NCI-H187 treated with DMSO at 0.1 percent for 48 hours (cell line): Measurements from ENCODE around the gene OXSR1.
"Not testable (repeated sequence)": the region's sequence is repeated elsewhere in the genome, so short reads cannot be mapped to it uniquely, and the experiment has no call there.

ENCODE experiments used
- DNase-seq: peaks from one replicate; lab custom pipeline; 2025; lab: John Stamatoyannopoulos, UW

Gene OXSR1

DNA sequence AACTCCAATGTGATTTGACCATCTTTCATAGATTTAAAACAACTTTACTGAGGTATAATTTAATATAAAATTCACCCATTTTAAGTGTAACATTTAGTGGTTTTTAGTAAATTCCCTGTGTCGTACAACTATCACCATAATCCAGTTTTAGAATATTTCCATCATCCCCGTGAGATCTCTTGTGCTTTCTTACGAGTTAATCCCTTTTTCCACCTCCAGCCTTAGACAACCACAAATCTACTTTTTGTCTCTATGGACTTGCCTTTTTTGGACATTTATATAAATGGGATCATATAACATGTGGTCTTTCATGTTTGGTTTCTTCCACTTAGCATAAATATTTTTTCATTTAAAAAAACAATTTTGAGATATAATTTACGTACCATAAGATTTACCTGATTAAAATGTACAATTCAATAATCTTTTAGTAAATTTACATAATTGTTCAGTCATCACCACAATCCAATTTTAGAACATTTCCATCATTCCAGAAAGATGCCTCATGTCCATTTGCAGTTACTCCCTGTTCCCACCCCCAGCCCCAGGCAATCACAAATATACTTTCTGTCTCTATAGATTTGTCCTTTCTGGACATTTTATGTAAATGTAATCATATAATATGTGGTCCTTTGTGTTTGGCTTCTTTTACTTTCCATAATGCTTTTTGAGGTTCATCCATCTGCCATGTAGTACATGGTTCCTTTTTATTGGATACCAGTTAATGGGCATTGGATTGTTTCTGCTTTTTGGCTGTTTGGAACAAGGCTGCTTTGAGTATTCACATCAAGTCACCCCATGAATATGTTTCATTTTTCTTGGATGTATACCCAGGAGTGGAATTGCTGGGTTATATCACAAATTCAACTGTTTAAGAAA, 3.1 kb downstream of the OXSR1 start:
- no peak for DNase-seq

GRCh38 chr3:38169027-38169317, 3.6 kb downstream of the OXSR1 start:
- DNase-seq, result no peak

DNA sequence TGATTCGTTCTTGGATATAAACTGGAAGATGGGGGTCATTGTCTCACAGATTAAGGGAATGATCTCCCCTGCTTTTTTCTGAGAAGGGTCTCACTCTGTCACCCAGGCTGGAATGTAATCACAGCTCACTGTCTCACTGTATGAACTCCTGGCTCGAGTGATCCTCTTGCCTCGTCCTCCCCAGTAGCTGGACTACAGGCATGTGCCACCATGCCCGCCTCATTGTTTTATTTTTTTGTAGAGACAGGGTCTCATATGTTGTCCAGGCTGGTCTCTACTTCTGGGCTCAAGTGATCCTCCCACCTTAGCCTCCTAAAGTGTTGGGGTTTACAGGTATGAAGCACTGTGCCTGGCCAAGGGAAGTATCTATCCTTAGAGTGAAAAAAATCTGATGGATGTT, 5.4 kb downstream of the OXSR1 start:
- DNase-seq, result no peak

- no peak for DNase-seq
Measured at GRCh38 chr3:38171622-38172021, 6.3 kb downstream of the OXSR1 start.

- no peak for DNase-seq
Measured at GRCh38 chr3:38173834-38174418, 8.6 kb downstream of the OXSR1 start.

DNA sequence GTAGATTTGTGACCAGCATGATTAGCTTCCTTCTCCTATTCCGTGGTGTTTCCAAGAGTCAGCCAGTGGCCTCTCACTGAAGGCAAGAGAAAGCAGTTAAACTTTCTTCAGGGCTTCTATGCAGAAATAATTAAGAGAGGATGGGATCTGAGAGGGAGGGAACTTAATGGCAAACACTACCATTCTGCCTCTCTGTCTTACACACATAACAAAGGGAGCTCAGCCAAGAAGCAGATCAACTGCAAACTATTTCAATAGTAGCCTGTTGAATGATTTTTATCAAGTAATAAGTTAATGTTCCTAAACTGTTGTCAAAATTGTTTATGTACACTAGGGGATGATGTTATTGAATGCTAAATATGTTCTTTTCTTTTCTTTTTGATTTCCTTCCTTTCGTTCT, 11.8 kb downstream of the OXSR1 start:
- DNase-seq, result no peak

GRCh38 chr3:38186781-38187180, 21.4 kb downstream of the OXSR1 start:
- no peak for DNase-seq

DNA sequence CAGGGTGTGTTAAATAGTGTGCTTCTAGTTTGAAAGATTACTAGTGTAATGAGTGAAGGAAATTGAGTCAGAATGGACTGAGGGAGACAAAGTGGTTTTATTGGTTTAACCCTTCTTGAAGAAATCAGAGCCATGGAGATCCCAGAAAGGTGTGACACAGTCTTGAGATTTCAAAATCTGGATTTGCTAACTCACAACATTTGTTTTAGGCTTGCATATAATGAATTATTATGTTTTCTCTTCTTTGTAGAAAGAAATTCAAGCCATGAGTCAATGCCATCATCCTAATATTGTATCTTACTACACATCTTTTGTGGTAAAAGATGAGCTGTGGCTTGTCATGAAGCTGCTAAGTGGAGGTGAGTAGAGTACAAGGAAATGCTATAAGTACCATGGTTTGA, 25.1 kb downstream of the OXSR1 start:
- DNase-seq, result no peak

DNA sequence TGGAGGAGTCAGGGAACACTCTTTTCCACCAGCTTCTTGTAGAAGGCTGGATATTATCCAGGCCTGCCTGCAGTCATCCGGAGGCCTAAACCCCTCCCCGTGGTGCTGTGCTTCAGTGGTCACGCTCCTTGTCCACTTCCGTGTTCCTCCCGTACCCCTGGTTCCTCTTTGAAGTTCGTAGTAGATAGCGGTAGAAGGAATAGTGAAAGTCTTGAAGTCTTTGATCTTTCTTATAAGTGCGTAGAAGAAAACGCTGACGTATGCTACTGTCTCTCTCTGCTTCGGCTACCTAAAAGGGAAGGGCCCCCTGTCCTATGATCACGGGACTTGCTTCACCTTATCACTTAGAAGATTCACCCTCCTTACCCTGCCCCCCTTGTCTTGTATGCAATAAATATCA, 37.6 kb downstream of the OXSR1 start:
- DNase-seq, result not testable (repeated sequence)

DNA sequence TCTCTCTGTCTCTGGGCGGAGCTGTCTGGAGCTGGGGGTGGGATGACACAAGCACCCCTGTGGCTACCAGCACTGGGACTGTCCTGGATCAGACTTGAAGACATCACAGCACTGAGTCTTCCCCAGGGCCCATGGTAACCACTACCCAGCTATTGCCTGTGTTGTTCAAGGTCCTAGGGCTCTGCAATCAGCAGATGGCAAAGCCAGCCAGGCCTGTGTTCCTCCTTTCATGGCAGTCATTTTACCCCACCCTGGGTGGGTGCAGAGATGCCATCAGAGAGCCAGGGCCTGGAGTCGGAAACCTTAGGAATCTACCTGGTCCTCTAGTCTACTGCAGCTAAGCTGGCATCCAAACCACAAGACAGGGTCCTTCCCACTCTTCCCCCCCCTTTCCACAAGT, 38.4 kb downstream of the OXSR1 start:
- DNase-seq, result no peak

- DNase-seq, result no peak
Measured at GRCh38 chr3:38204599-38205471, 39.5 kb downstream of the OXSR1 start.

GRCh38 chr3:38205472-38205805, 40.1 kb downstream of the OXSR1 start:
- DNase-seq, result no peak

GRCh38 chr3:38207254-38208003, 42.1 kb downstream of the OXSR1 start:
- DNase-seq, result no peak

- no peak for DNase-seq
Measured at GRCh38 chr3:38210141-38210757, 44.9 kb downstream of the OXSR1 start.

- no peak for DNase-seq
Measured at GRCh38 chr3:38212141-38212540, 46.8 kb downstream of the OXSR1 start.

- DNase-seq, result no peak
Measured at GRCh38 chr3:38214560-38214959, 49.2 kb downstream of the OXSR1 start.

GRCh38 chr3:38219609-38220197, 54.4 kb downstream of the OXSR1 start:
- DNase-seq, result no peak

- DNase-seq, result no peak
Measured at GRCh38 chr3:38221005-38221404, 55.7 kb downstream of the OXSR1 start.

GRCh38 chr3:38222032-38222634, 56.8 kb downstream of the OXSR1 start:
- DNase-seq, result no peak

- DNase-seq, result no peak
Measured at GRCh38 chr3:38224357-38224756, 59.0 kb downstream of the OXSR1 start.

- DNase-seq, result no peak
Measured at GRCh38 chr3:38226273-38226672, 60.9 kb downstream of the OXSR1 start.
